ENCODE measurements around the gene MIPOL1. TPM values are rescaled to one million over a fixed set of nuclear protein-coding genes. Genes with fewer than 3 reads are reported as not detected.

The MIPOL1 gene
- total RNA-seq, 1 experiment from 2014 or later, result 15.4 TPM

DNA sequence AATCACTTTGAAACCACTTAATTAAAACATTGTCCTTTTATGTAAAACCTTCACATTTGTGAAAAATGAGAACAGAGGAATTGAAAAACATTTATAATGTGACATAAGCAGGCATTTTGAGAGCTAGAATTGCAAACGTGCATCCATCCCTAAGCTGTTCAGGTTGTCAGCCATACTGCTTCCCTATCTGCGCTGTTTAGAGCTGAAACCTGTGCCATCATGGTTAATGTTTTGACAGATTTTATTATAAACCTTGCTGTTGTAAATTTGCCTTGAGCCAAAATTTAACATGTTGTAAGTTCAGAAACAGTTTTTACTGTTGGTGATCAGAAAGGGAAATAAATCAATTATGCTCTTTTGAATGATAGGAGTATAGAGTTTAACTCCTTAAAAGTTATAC, 365.5 kb downstream of the MIPOL1 start:
- Histone ChIP-seq H3K4me1 (ENCODE audit: control insufficient read depth in 1 of 2, insufficient read depth in 2 of 2, low read length in 2 of 2) (no peaks in the 10 kb centered on the region), H3K36me3 (ENCODE audit: control insufficient read depth in 1 of 2, insufficient read depth in 2 of 2, low read length in 2 of 2) (no peaks in the 10 kb centered on the region), H3K79me2 (ENCODE audit: insufficient read depth, low read length) (no peaks in the 10 kb centered on the region), H3K9ac (ENCODE audit: low read length) (no peak overlapping the region), H3K9me2 (ENCODE audit: insufficient read depth) (no peaks in the 10 kb centered on the region), H4K20me1 (ENCODE audit: insufficient read depth) (no peaks in the 10 kb centered on the region), H3K9me3 (ENCODE audit: control insufficient read depth in 1 of 2, insufficient read depth in 1 of 2, low read depth in 1 of 2, low read length in 2 of 2) (no peaks in the 10 kb centered on the region), H3K4me2 (ENCODE audit: low read length) (no peak overlapping the region), H3K4me3 (replicated peaks in 1 of 2; ENCODE audit: low read depth in 1 of 2, low read length in 2 of 2) (no peak overlapping the region), H3K27ac (ENCODE audit: low read depth, low read length) (no peak overlapping the region), H3K27me3 (ENCODE audit: insufficient read depth, low read length) (no peaks in the 10 kb centered on the region), H2AFZ (ENCODE audit: low read depth, low read length, poor library complexity, severe bottlenecking) (no peak overlapping the region)
- no TSS peak for BruUV-seq (replicated peaks)
- intact Hi-C loops (cut with micrococcal nuclease), result no loop called here
- DNase-seq (ENCODE audit: low read depth, low spot score), result no peak
- RAD21 ChIA-PET (ENCODE audit: low non-redundant PET in 1 of 2, low total read pairs in 2 of 2, uncharacterized antibody in 2 of 2, unreplicated experiment in 2 of 2), result no interaction called here
- TF ChIP-seq SIN3A (IDR thresholded peaks at IDR 0.05; ENCODE audit: low read depth) (no peak), JUND (IDR thresholded peaks at IDR 0.05) (no peak), TCF7L2 (IDR thresholded peaks at IDR 0.05; ENCODE audit: borderline replicate concordance, extremely low read depth, insufficient read depth, insufficient read length) (no peak), ZNF274 (IDR thresholded peaks at IDR 0.05; ENCODE audit: low read depth, low read length) (no peak), SP1 (IDR thresholded peaks at IDR 0.05; ENCODE audit: low read depth) (no peak), EZH2phosphoT487 (IDR thresholded peaks at IDR 0.05; ENCODE audit: borderline replicate concordance) (no peak), ELF1 (IDR thresholded peaks at IDR 0.05; ENCODE audit: borderline replicate concordance, low read depth) (no peak), EGR1 (IDR thresholded peaks at IDR 0.05; ENCODE audit: low read depth) (no peak), POLR2AphosphoS5 (IDR thresholded peaks at IDR 0.05; ENCODE audit: low read depth, low read length) (no peak), POLR2A (IDR thresholded peaks at IDR 0.05; ENCODE audit: borderline replicate concordance, extremely low read depth, insufficient read depth, insufficient read length) (no peak)
- TF ChIP-seq, protein P1, sequence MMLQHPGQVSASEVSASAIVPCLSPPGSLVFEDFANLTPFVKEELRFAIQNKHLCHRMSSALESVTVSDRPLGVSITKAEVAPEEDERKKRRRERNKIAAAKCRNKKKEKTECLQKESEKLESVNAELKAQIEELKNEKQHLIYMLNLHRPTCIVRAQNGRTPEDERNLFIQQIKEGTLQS (IDR thresholded peaks at IDR 0.05), result no peak
- TF ChIP-seq, protein P2, sequence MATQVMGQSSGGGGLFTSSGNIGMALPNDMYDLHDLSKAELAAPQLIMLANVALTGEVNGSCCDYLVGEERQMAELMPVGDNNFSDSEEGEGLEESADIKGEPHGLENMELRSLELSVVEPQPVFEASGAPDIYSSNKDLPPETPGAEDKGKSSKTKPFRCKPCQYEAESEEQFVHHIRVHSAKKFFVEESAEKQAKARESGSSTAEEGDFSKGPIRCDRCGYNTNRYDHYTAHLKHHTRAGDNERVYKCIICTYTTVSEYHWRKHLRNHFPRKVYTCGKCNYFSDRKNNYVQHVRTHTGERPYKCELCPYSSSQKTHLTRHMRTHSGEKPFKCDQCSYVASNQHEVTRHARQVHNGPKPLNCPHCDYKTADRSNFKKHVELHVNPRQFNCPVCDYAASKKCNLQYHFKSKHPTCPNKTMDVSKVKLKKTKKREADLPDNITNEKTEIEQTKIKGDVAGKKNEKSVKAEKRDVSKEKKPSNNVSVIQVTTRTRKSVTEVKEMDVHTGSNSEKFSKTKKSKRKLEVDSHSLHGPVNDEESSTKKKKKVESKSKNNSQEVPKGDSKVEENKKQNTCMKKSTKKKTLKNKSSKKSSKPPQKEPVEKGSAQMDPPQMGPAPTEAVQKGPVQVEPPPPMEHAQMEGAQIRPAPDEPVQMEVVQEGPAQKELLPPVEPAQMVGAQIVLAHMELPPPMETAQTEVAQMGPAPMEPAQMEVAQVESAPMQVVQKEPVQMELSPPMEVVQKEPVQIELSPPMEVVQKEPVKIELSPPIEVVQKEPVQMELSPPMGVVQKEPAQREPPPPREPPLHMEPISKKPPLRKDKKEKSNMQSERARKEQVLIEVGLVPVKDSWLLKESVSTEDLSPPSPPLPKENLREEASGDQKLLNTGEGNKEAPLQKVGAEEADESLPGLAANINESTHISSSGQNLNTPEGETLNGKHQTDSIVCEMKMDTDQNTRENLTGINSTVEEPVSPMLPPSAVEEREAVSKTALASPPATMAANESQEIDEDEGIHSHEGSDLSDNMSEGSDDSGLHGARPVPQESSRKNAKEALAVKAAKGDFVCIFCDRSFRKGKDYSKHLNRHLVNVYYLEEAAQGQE (IDR thresholded peaks at IDR 0.05; ENCODE audit: low read depth), result no peak
- TF ChIP-seq, protein P3, sequence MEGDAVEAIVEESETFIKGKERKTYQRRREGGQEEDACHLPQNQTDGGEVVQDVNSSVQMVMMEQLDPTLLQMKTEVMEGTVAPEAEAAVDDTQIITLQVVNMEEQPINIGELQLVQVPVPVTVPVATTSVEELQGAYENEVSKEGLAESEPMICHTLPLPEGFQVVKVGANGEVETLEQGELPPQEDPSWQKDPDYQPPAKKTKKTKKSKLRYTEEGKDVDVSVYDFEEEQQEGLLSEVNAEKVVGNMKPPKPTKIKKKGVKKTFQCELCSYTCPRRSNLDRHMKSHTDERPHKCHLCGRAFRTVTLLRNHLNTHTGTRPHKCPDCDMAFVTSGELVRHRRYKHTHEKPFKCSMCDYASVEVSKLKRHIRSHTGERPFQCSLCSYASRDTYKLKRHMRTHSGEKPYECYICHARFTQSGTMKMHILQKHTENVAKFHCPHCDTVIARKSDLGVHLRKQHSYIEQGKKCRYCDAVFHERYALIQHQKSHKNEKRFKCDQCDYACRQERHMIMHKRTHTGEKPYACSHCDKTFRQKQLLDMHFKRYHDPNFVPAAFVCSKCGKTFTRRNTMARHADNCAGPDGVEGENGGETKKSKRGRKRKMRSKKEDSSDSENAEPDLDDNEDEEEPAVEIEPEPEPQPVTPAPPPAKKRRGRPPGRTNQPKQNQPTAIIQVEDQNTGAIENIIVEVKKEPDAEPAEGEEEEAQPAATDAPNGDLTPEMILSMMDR (IDR thresholded peaks at IDR 0.05 in 2 of 3, conservative IDR thresholded peaks at IDR 0.05 in 1 of 3; ENCODE audit: borderline replicate concordance in 1 of 3, insufficient read depth in 1 of 3, low read depth in 2 of 3, low read length in 2 of 3), result no peak
- TF ChIP-seq, protein P4, sequence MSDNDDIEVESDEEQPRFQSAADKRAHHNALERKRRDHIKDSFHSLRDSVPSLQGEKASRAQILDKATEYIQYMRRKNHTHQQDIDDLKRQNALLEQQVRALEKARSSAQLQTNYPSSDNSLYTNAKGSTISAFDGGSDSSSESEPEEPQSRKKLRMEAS (IDR thresholded peaks at IDR 0.05), result no peak
- TF ChIP-seq, protein P5, sequence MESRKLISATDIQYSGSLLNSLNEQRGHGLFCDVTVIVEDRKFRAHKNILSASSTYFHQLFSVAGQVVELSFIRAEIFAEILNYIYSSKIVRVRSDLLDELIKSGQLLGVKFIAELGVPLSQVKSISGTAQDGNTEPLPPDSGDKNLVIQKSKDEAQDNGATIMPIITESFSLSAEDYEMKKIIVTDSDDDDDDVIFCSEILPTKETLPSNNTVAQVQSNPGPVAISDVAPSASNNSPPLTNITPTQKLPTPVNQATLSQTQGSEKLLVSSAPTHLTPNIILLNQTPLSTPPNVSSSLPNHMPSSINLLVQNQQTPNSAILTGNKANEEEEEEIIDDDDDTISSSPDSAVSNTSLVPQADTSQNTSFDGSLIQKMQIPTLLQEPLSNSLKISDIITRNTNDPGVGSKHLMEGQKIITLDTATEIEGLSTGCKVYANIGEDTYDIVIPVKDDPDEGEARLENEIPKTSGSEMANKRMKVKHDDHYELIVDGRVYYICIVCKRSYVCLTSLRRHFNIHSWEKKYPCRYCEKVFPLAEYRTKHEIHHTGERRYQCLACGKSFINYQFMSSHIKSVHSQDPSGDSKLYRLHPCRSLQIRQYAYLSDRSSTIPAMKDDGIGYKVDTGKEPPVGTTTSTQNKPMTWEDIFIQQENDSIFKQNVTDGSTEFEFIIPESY (IDR thresholded peaks at IDR 0.05; ENCODE audit: extremely low read depth, insufficient replicate concordance, low read length), result no peak
- CTCF ChIA-PET, result no interaction called here
- POLR2A ChIA-PET, result no interaction called here
- no peak for ATAC-seq

Data from HCT116 (cell line).